Skin of body (tissue), 1 donor: ENCODE data around the gene LYSMD2. TPM values are rescaled to one million over a fixed set of nuclear protein-coding genes. Genes with fewer than 3 reads are reported as not detected.

ENCODE experiments used
- total RNA-seq: library from RNA; depleted of rRNA; stranded (reverse); fragments of >200 nt; gene quantifications from one replicate; pipeline ENCODE4 v1.2.3, GENCODE V29; 2014

The LYSMD2 gene
- total RNA-seq, 1 donor from 2014 or later: 5.1 TPM

Other genes starting within 250 kb of the LYSMD2 start
- 35.5 TPM for gene DMXL2, start 114.9 kb downstream of the LYSMD2 start, total RNA-seq
- gene SCG3, start 56.2 kb downstream of the LYSMD2 start, total RNA-seq: not detected
- 10.2 TPM for gene TMOD2, start 13.9 kb upstream of the LYSMD2 start, total RNA-seq
- gene TMOD3, start 92.0 kb upstream of the LYSMD2 start, total RNA-seq: 41.9 TPM
- gene LEO1, start 234.1 kb upstream of the LYSMD2 start, total RNA-seq: 21.1 TPM